ENCODE results near the gene COL7A1.

Gene COL7A1

DNA sequence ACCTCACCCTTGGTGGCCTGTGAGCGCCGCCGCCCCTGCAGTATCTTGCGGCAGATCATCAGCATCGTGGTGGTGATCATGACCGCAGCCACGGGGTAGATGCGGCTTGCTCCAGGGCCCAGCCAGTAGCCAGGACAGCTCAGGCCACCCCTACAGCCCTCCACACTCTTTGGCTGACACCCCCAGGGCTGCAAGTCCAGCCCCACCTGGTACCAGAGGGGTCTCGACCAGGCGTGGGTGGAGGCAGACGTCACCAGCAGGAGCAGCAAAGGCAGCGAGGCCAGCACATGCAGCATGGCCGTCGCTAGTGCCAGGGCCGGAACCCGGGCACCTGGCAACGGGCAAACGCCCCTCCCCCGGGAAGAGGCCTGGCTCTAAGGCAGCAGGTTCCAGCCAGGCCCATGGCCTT lies 26.3 kb upstream of the COL7A1 start, which contains the start of gene TMEM89:
Gene TMEM89, minus strand, starts transcription at position 309 of the 409 bp plus-strand sequence. Its CDS starts 13 bp downstream, at position 296.
- no peak for DNase-seq

DNA sequence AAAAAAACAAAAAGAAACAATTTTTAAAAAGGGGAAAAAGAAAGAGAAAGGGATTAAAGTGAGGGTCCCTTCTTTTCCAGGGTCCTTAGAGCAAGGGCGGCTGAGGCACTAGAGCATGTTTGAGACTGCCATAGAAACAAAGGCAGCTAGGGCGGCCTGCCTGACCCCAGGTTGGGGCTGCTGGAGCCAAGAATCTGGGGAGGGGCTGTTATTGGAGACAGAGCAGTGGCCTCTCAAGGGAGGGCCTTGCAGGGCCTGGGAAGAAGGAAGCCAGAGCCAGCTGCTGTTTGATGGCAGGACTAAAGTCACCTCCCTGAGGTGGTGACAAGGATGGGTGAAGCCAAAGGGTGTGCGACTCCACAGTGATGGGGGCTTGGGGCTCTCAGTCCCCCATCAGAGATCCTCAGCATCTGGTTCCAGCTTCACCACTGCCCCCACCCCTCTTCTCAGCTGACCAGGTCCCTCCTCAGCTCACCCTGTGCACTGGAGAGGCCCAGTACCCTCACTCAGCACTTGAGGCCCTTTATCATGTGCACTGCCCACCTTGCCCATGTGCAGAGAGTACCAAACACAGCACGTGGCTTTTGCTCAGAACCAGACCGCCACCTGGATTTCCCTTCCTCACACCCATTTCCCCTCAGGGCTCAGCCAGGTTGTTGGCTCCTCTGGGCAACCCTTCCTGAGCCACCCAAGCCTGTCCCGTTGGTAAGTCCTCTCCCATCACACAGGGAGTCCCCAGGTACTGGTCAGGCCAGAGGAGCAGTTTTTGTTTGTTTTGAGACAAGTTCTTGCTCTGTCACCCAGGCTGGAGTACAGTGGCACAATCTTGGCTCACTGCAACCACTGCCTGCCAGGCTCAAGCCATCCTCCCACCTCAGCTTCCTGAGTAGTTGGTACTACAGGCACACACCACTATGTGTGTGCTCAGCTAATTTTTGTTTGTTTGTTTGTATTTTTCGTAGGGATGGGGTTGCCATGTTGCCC lies 24.7 kb upstream of the COL7A1 start:
- no peak for DNase-seq

More for the DNA sequence above, 26.3 kb upstream of the COL7A1 start, which contains the start of gene TMEM89:
- intact Hi-C loops (cut with DNase I) = no loop called here

DNA sequence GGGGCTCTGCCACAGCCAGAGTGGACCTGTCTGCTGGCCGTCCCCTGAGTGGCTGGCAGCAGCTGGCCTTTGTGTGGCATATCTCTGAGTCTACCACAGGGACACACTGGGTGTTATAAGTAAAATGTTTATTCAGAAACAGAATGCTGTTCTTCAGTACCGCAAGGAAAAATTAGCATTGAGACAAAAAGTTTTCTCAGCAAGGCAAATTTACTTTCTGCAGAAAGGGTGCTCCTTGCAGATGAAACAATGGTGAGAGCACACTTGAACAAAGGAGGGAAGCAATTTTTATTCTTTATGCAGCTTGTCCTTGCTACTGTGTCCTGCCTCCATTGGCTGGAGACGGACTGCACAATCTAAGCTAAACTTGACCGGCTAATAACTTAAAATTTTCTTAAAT lies 22.4 kb upstream of the COL7A1 start:
- DNase-seq = no peak
- intact Hi-C loops (cut with DNase I) = no loop called here

More for the DNA sequence above, 24.7 kb upstream of the COL7A1 start:
- intact Hi-C loops (cut with DNase I) = no loop called here

DNA sequence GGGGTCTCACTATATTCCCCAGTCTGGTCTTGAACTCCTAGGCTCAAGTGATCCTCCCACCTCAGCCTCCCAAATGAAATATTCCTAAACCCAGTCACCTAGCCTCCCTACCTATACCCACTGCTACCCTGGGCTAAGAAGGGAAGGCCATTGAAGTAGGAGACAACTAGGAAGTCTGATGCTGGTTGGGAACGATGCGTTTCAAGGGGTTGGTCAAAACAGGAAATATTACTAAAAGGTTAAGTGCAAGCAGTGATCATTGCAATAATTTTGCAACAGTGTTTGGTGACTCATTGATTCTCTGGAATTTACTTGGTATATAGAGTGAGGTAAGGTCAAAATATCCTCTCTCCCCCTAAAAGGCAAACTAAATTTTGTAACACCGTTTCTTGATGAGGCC lies 18.9 kb upstream of the COL7A1 start:
- intact Hi-C loops (cut with DNase I) = no loop called here
- DNase-seq = no peak

DNA sequence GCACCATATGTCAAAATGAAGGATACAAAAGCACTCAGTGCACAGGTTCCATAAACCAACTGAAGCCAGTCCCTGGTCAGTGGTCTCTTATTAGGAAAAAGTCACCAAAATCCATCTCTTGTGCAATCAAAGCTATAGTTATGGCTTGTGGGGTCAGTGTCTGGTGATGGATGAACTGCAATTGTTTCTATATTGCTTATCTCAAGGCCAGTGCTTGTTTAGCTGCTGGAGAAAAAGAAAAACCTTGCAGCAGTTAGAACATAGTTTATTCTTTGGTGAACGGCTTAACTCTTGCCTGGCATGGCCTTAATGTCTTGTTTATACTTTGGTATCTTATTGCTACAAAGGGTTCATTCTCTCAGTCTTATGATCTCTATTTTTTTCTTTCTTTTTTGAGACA lies 17.2 kb upstream of the COL7A1 start:
- intact Hi-C loops (cut with DNase I) = no loop called here
- no peak for DNase-seq

DNA sequence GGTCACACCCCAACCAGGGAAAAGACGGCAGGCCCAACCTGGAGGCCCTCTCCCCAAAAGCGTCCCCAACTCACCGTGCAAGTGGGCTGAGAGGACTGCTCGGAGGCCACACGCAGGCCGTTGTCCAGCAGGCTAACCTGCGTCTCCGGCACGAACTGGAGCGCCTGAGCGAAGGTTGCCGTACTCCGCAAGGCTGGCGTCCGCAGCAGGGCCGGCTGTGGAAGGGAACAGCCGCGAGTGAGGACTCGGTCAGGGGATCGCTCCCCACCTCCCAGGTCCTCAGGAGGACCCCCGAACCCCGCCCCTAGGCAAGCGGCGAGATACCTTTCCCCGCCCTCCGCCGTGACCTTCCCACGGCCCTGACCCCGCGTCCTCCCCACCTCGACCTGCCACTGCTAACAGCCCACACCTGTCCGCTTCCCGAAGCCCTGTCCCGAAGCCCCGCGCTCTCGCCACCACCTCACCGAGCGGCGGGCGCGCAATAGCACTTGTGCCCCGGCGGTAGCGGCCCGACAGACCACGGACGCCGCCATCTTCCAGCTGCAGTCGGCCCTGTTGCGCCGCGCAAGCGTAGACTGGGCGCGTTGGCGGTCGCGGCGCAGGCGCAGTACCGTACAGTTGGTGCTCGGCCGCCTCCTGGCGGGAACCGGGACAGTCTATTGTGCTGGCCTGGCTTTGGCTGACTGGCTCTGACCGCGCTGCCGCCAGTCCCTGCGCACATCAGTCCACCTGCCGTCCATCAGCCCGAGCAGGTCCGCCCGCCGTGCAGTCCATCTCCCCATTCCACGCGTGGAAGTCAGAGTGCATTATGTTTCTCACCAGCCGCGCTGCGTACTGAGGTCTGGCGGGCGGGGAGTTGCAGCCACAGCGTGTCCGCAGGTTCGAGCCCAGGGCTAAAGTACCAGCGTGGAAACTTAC lies 14.2 kb upstream of the COL7A1 start, which contains the start of gene UQCRC1:
Gene UQCRC1, minus strand, starts transcription at position 559 of the 918 bp plus-strand sequence. Its CDS starts 26 bp downstream, at position 533.
- peak; percentile 78 to 96 (median 90) for DNase-seq
- intact Hi-C loops (cut with DNase I) = no loop called here

DNA sequence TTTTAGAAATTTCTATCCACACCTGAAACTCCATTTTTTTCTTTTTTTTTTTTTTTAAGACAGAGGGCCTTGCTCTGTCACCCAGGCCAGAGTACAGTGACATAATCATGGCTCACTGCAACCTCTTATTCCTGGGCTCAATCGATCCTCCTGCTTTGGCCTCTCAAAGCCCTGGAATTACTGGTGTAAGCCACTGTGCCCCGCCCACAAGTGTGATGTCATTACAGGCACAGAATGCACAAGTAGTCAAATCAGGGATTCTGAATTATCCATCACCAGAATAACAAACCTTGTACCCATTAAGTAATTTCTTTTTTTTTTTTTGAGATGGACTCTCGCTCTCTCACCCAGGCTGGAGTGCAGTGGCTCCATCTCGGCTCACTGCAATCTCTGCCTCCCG lies 12.4 kb upstream of the COL7A1 start:
- DNase-seq = no peak
- intact Hi-C loops (cut with DNase I) = no loop called here

DNA sequence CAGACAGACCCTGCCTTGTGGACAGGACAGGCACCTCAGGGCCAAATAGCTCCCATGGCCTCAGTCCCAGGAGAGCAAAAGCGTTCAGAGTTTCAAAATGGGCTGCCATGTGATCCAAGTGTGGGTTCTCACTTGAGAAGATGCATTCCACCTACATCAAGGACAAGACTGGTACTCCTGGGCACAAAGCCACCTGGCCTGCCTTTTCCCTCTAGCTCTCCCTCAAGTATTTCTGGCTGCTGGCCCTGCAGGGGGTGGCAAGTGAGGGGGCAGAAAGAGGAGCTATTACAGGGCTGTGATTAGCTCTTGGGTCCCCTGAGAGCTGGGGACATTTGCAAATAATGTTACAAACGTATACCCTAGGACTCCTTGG lies 6.5 kb upstream of the COL7A1 start:
- intact Hi-C loops (cut with DNase I) = no loop called here
- no peak for DNase-seq

DNA sequence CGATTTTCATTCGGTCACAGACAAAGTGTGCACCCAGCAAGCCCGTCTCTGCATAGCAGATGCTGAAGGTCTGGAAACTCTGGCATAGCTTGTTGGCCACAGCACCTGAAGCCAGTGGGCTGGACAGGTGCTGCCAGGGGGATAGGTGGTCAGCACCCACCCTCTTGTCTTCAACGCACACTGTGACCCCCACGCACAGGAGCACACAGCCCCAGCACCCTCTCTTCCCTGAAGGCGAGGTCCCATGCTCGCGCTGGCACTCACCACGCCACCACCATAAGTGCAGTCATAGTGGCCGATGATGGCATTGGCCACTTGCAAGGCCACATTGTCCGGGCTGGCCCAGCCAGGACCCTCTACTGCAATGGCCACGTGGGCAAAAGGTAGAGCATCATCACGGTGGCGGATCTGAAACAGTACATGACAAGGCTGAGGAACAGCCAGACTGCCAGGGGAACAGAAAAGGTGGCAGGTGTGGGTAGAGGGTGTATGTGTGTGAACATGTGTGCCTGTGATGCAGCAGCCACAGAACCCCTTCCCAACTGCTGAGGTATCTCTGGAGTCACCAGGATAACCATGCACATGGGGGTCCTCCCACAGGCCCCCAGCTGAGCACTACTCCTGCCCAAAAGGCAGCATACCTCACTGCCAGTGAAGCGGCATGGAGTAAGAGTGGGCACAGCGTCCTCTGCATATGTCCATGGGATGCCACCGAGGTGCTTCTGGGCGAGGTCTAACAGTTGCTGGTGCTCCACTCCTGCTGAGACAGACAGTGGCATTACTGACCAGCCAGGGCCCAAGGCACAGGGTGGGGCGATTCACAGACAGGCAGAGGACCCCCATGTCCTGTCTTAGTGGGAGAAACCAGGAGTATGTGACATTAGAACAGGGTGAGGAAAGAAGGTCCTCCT lies 5.8 kb upstream of the COL7A1 start:
- intact Hi-C loops (cut with DNase I) = no loop called here

DNA sequence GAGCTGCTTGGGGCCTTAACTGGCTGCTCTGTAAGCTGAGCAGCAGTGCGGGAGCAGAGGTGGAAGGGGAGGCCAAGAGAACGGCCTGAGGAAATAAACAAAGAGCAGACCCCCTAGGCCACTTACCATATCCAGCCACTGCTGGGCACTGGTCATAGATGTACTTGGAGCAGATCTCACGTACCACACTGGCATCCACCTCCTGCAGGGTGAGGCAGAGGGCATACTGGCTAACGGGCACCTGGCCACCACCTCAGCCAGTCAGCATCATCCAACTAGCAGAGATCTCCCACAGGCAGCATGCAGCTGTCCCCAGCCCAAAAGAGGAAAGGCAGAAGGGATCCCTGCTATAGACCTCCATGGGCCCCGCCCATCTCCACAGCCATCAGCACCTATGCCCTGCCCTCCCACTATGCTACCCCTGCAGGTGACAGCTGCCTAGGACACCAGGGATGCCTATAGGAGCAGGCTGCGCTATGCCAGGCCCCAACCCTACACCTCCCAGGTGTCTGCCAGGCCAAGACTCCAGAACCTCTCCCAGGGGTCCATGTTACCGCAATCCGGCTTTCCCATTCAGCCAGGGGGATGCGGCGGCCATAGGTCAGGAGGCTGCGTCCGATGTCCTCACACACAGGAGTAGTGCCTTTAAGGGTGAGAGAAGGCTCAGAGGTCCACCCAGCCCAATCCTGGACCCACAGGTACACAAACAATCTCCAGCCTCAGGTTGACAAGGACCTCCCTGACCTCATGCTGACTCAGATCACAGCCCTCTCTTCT lies 4.6 kb upstream of the COL7A1 start:
- intact Hi-C loops (cut with DNase I) = no loop called here
- DNase-seq = no peak

More for the DNA sequence above, 5.8 kb upstream of the COL7A1 start:
- DNase-seq = no peak

DNA sequence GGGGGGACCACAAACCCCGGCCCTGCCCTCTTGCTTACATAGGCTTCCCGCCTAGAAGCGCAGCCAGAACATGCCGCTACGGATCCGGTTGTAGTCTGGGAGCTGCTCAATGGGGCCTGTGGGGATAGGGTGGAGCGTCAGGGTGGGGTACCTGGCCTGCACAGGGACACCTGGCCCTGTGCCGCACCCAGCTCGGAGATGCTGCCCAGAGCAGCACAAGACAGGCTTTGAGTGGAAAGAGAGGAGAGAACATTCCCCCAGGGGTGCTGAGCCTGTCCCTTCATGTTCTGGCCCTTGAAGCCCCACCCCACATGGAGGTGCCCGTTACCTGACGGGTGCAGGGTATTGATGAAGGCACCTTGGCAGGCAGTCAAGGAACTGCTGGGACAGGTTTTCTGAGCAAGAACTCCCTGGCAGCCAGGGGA lies 4.0 kb upstream of the COL7A1 start:
- intact Hi-C loops (cut with DNase I) = no loop called here
- no peak for DNase-seq

DNA sequence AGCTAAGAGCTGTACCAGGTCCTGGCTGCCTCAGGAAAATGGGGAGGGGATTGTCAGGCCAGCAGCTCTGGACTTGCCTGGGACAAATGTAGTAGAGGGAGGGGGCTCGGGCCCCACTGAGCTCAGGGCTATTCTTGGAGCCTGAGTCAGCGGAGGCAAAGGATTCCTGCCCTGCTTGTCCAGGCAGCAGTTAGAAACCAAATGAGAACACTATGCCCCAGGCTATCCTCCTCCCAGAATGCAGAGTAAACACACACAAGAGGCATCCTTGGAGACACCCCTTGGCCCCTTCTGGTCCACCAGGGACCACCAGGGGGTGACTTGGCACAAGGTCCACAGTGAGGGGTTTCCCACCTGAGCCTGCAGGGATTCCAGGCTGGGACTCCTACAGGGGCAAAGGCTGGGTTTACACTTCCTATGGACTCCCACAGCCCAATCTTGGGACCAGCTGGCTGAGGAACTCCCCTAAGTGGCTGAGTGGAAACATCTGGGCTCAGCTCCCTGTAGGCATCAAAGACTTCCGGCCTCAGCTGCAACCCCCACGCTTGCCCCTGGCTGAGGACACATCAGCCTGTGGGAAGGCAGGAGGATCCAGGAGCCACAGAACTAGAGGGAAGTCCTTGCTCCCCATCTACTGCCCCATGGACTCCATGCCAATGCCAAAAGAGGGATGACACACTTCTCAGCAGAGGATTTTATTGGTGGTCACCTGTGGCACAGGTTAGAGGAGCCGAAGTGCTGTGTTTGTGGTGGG lies 3.4 kb upstream of the COL7A1 start:
- intact Hi-C loops (cut with DNase I) = no loop called here
- no peak for DNase-seq

DNA sequence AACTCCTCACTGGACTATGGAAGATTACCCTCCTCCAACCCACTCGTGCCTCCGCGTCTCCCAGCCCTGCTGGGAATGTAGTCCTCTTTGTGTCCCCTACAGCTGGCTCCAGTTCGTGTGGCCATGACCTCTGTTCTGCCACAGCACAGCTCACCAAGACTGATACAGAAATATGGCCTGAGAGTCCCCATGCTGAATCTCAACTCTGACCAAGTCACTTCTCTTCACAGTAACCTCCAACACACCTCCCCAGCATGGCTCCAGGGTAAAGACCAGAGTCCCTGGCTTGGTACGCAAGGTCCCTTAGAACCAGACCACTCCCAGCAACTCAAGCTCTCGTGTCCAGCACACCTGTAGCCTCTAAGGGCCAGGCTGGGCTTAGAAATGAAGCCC lies 2.3 kb upstream of the COL7A1 start:
- DNase-seq = no peak

DNA sequence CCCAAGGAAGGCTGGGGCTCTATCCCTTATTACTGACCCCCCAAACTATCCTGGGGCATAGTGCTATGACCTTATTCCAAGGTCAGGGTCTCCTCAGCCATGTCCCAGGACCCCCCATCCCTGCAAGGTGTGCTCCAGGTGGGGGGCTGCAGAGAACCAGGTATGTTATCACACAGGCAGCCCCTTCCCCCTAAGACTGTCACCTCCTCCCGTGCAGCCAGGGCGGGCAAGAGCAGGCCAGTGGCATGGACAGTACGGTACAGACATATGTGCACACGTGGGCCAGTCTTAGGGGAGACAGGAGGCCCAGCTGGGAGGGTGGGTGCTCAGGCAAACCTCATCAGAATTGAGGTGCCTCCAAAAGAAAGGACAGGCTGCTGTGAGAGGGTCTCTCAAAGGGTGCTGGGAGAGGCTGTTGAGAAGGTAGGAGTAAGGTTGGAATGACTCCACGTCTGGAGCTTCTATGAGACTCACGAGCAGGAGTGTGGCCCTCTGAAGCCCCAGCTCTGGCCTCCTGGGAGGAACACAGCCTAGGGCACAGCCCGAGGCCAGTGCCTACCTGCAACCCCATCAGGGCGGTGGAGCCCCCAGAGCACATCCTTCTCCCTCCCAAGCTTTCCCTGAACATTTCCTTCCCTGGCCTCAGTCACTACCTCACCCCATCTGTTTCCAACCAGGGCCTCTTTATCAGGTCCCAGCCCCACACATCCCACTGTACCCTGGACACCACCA lies 1.7 kb upstream of the COL7A1 start:
- intact Hi-C loops (cut with DNase I) = no loop called here

More for the DNA sequence above, 2.3 kb upstream of the COL7A1 start:
- intact Hi-C loops (cut with DNase I) = no loop called here

DNA sequence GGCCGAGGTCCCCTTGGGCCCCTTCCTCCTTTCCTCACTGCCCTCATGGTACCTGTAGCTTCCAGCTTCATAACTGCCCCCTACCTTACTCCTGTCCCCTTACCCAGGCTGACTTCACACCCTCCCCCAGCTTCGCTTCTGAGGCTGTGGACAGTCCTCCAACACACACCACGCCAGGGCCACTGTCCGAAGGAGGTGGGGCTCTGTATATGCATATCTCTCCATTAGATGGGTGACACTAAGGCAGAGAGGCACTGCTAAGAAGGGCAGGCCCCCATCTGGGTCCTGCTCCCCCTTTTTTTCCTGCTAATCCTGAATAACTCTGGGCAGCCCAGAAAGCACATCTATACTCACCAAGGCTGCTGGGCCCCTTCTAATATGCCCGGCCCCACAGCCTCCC lies 1.0 kb upstream of the COL7A1 start:
- no peak for DNase-seq
- intact Hi-C loops (cut with DNase I) = no loop called here

More for the DNA sequence above, 1.7 kb upstream of the COL7A1 start:
- DNase-seq = no peak

DNA sequence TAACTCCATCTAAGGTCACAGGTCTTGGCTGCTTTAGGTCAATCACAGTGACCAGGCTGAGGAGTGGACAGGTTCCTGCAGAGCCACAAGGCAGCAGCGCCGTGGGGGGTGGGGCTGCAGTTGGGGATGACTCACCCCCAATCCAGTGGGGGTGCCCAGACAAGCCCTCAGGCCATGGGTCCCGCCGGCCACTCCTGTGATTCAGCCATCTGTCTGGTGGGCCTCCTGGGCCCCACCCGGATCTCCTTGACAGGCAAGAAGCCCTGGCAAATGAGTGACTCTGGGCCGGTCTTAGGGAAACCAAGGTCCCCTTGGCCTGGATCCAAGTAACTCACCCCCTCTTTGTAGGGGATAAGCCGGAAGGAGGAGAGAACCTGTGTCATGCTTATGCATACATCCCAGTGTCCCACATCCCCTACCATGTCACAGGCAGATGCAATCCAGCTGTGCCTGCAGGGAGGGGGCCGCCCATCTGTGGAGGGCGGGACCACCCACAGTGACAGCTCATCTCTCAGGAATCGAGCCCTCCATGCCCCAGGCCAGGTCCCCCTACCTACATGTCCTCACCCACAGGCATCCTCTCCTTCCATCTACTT lies 495 bp upstream of the COL7A1 start:
- intact Hi-C loops (cut with DNase I) = no loop called here
- peak in 12 of 42 donors; percentile 8 to 51 (median 22) for DNase-seq

Measured in head of caudate nucleus (tissue), 42 donors.